HepG2 (cell line): Measurements from ENCODE around the gene NOL12. TPM values are rescaled to one million over a fixed set of nuclear protein-coding genes. Genes with fewer than 3 reads are reported as not detected.
A peak's percentile ranks its signal among the peaks of the same experiment; 100 is the strongest.

Experiments used
- ATF7-NPFF ChIP-seq: sonication (generic); formaldehyde crosslinking; IDR thresholded peaks from 2 replicates; pipeline ENCODE4 v1.8.1; 2023; ENCODE audit warnings: mild to moderate bottlenecking, low read depth, missing genetic modification reagents, moderate library complexity
- FOXA1 ChIP-seq, 2 experiments: fragments of 450-650 bp in 1 of 2; sonication (generic) in 1 of 2; formaldehyde crosslinking in 1 of 2; IDR thresholded peaks; 2 replicates each; pipeline versions ENCODE4 v1.4.0 to v1.6.1; 2016 to 2020; ENCODE audit warnings: missing genetic modification reagents in 1 of 2
- HMGXB4 ChIP-seq, 2 experiments: sonication (generic) in 1 of 2; formaldehyde crosslinking in 1 of 2; IDR thresholded peaks; 2 replicates each; pipeline versions ENCODE4 v1.4.0 to v1.6.1; 2018 to 2020; ENCODE audit warnings: missing genetic modification reagents in 2 of 2, borderline replicate concordance in 1 of 2, low read depth in 1 of 2, mild to moderate bottlenecking in 1 of 2, missing biosample characterization in 1 of 2
- HNF4G ChIP-seq, 2 experiments: sonication (generic) in 1 of 2; formaldehyde crosslinking in 1 of 2; IDR thresholded peaks; 2 replicates each; pipeline versions ENCODE4 v1.4.0 to v1.6.1; 2011 to 2020; ENCODE audit warnings: borderline replicate concordance in 2 of 2, low read depth in 2 of 2, mild to moderate bottlenecking in 2 of 2, low read length in 1 of 2, missing genetic modification reagents in 1 of 2, moderate library complexity in 1 of 2
- LCORL ChIP-seq, 2 experiments: fragments of 450-650 bp in 1 of 2; sonication (generic) in 1 of 2; formaldehyde crosslinking in 1 of 2; IDR thresholded peaks; 2 replicates each; pipeline versions ENCODE4 v1.5.0 to v1.6.1; 2017 to 2020; ENCODE audit warnings: antibody characterized with exemption in 1 of 2, missing genetic modification reagents in 1 of 2
- NFE2L2 ChIP-seq: fragments of 150-350 bp; IDR thresholded peaks from 2 replicates; pipeline ENCODE4 v1.6.1; 2014; ENCODE audit warnings: low read length
- POGK ChIP-seq: sonication (generic); formaldehyde crosslinking; conservative IDR thresholded peaks from 2 replicates; pipeline ENCODE4 v1.8.0; 2022; ENCODE audit warnings: mild to moderate bottlenecking, moderate library complexity, missing genetic modification reagents
- SRSF4 ChIP-seq: fragments of 200-400 bp; formaldehyde crosslinking; IDR thresholded peaks from one replicate; pipeline ENCODE4 v1.6.1; 2018; ENCODE audit warnings: mild to moderate bottlenecking, low read depth, low read length, moderate library complexity; ENCODE audit not compliant: poor library complexity, severe bottlenecking
- TGIF2 ChIP-seq: IDR thresholded peaks from 2 replicates; pipeline ENCODE4 v1.6.1; 2016; ENCODE audit warnings: control low read depth, missing compliant biosample characterization
- XRCC5 ChIP-seq: fragments of 200-400 bp; formaldehyde crosslinking; optimal IDR thresholded peaks from 2 replicates; pipeline ENCODE3; 2017; ENCODE audit warnings: mild to moderate bottlenecking, low read length
- ZBTB4 ChIP-seq: sonication (generic); formaldehyde crosslinking; IDR thresholded peaks from 2 replicates; pipeline ENCODE4 v1.4.0; 2020; ENCODE audit warnings: missing genetic modification reagents, mild to moderate bottlenecking, borderline replicate concordance
- ZNF260 ChIP-seq: sonication (generic); formaldehyde crosslinking; IDR thresholded peaks from 2 replicates; pipeline ENCODE4 v1.4.0; 2020; ENCODE audit warnings: missing genetic modification reagents, low read depth, mild to moderate bottlenecking, borderline replicate concordance
- polyA plus RNA-seq, 8 experiments: library from polyadenylated mRNA; depleted of rRNA in 3 of 8; stranded (reverse) in 7 of 8; unstranded in 1 of 8; fragments of >200 nt; fragmentation: Illumina TruSeq in 4 of 8; extraction: Trizol in 4 of 8; gene quantifications; 2 replicates each; pipeline versions ENCODE4 v1.2.1 to v1.2.3, GENCODE V29; 2011 to 2016; ENCODE audit warnings: low read depth in 4 of 8, missing spikeins in 1 of 8, mixed read lengths in 1 of 8; ENCODE audit not compliant: insufficient read depth in 1 of 8
- total RNA-seq, 5 experiments: library from RNA; depleted of rRNA; stranded (reverse); fragments of >200 nt; fragmentation: Illumina TruSeq; extraction: Trizol; gene quantifications; 2 replicates each; pipeline ENCODE4 v1.2.3, GENCODE V29; 2016; ENCODE audit warnings: low read depth in 1 of 5
- TF ChIP-seq, protein P1 (sequence below): sonication (generic); formaldehyde crosslinking; IDR thresholded peaks from 2 replicates; pipeline ENCODE4 v1.5.0; 2020; ENCODE audit warnings: mild to moderate bottlenecking, missing genetic modification reagents

The NOL12 gene
- total and polyA plus RNA-seq, 2 of the 13 experiments (the other 11 are each of a cell fraction or from before 2014, with no cell fraction given), result 14.3 to 31.4 TPM

GRCh38 chr22:37643225-37643847, 42.8 kb upstream of the NOL12 start (continued):
- peak; percentile 46; the same call in 1 of the 2 replicates for TF ChIP-seq ZBTB4 (CRISPR knock-in tag)
- TF ChIP-seq TGIF2 (CRISPR knock-in tag), result no peak
- TF ChIP-seq POGK, result no peak
- no peak for TF ChIP-seq ZNF260
- peak; percentile 21 to 40; a peak in 2 of 4 replicates for TF ChIP-seq HMGXB4 (CRISPR knock-in tag; IDR thresholded peaks at IDR 0.05; ENCODE audit: borderline replicate concordance in 1 of 2, low read depth in 1 of 2)
- no peak for TF ChIP-seq SRSF4
- TF ChIP-seq, protein P1, sequence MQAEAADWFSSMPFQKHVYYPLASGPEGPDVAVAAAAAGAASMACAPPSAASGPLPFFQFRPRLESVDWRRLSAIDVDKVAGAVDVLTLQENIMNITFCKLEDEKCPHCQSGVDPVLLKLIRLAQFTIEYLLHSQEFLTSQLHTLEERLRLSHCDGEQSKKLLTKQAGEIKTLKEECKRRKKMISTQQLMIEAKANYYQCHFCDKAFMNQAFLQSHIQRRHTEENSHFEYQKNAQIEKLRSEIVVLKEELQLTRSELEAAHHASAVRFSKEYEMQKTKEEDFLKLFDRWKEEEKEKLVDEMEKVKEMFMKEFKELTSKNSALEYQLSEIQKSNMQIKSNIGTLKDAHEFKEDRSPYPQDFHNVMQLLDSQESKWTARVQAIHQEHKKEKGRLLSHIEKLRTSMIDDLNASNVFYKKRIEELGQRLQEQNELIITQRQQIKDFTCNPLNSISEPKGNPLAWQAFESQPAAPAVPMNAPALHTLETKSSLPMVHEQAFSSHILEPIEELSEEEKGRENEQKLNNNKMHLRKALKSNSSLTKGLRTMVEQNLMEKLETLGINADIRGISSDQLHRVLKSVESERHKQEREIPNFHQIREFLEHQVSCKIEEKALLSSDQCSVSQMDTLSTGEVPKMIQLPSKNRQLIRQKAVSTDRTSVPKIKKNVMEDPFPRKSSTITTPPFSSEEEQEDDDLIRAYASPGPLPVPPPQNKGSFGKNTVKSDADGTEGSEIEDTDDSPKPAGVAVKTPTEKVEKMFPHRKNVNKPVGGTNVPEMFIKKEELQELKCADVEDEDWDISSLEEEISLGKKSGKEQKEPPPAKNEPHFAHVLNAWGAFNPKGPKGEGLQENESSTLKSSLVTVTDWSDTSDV (CRISPR knock-in tag), result 0 out of 2 replicates have a peak, but pooled peaks have one; percentile 22
- TF ChIP-seq FOXA1 (IDR thresholded peaks at IDR 0.05), result no peak
- TF ChIP-seq FOXA1 (CRISPR knock-in tag; IDR thresholded peaks at IDR 0.05), result 0 out of 2 replicates have a peak, but pooled peaks have one; percentile 12
- 0 out of 2 replicates have a peak, but pooled peaks have one; percentile 16 for TF ChIP-seq ATF7-NPFF (CRISPR knock-in tag)
- no peak for TF ChIP-seq LCORL (IDR thresholded peaks at IDR 0.05)
- 0 out of 2 replicates have a peak, but pooled peaks have one; percentile 23 for TF ChIP-seq LCORL (CRISPR knock-in tag; IDR thresholded peaks at IDR 0.05)
- TF ChIP-seq HNF4G (IDR thresholded peaks at IDR 0.05; ENCODE audit: borderline replicate concordance, low read depth, low read length), result no peak
- no peak for TF ChIP-seq HNF4G (CRISPR knock-in tag; IDR thresholded peaks at IDR 0.05; ENCODE audit: borderline replicate concordance, low read depth)
- peak; percentile 86 for TF ChIP-seq XRCC5
- TF ChIP-seq NFE2L2, result no peak
